GM23338 (cell line): ENCODE data around the gene CADPS. TPM values are rescaled to one million over a fixed set of nuclear protein-coding genes. Genes with fewer than 3 reads are reported as not detected.

ENCODE experiments used
- ATAC-seq: fragments of 200-7000 bp; cut with Tn5 transposase; 3 replicates; pipeline ENCODE4 v1.9.1; 2020
- DNase-seq: peaks from one replicate; pipeline ENCODE4 v3.0.0-alpha.2; 2015; ENCODE audit warnings: low spot score
- H2AFZ ChIP-seq: fragments of 200-600 bp; sonication (generic); 2 replicates; pipeline ENCODE4 v1.8.0; 2016; ENCODE audit warnings: antibody characterized with exemption, mild to moderate bottlenecking, moderate library complexity
- H3F3A ChIP-seq: fragments of 200-600 bp; sonication (generic); replicated peaks from 2 replicates; pipeline ENCODE4 v1.8.0; 2017; ENCODE audit warnings: antibody characterized with exemption, mixed run types, low read depth
- H3K27ac ChIP-seq: fragments of 200-600 bp; sonication (generic); 2 replicates; pipeline ENCODE4 v1.6.1; 2016; ENCODE audit warnings: low read depth
- H3K27me3 ChIP-seq: fragments of 200-600 bp; sonication (generic); 2 replicates; pipeline ENCODE4 v1.8.0; 2016; ENCODE audit warnings: mild to moderate bottlenecking, mixed run types, moderate library complexity; ENCODE audit not compliant: insufficient read depth
- H3K36me3 ChIP-seq: fragments of 200-600 bp; sonication (generic); 2 replicates; pipeline ENCODE4 v1.8.0; 2016; ENCODE audit warnings: mild to moderate bottlenecking; ENCODE audit not compliant: insufficient read depth
- H3K4me1 ChIP-seq: fragments of 200-600 bp; sonication (generic); 2 replicates; pipeline ENCODE4 v1.8.0; 2016; ENCODE audit warnings: mild to moderate bottlenecking, moderate library complexity; ENCODE audit not compliant: insufficient read depth
- H3K4me2 ChIP-seq: fragments of 200-600 bp; sonication (generic); 2 replicates; pipeline ENCODE4 v1.7.1; 2017; ENCODE audit warnings: mixed run types
- H3K4me3 ChIP-seq: fragments of 200-600 bp; sonication (generic); 2 replicates; pipeline ENCODE4 v1.6.1; 2016; ENCODE audit warnings: mixed run types
- H3K79me2 ChIP-seq: fragments of 200-600 bp; sonication (generic); replicated peaks from 2 replicates; pipeline ENCODE4 v1.8.0; 2017; ENCODE audit warnings: mild to moderate bottlenecking; ENCODE audit not compliant: insufficient read depth
- H3K9me2 ChIP-seq: fragments of 200-600 bp; sonication (generic); 2 replicates; pipeline ENCODE4 v1.8.0; 2017; ENCODE audit not compliant: insufficient read depth
- H4K20me1 ChIP-seq: fragments of 200-600 bp; sonication (generic); replicated peaks from 2 replicates; pipeline ENCODE4 v1.8.0; 2017; ENCODE audit warnings: mild to moderate bottlenecking; ENCODE audit not compliant: insufficient read depth
- H3K27ac Mint-ChIP-seq: 2 replicates; pipeline ENCODE4 v1.8.0; 2020; ENCODE audit warnings: inconsistent platforms, mild to moderate bottlenecking, moderate library complexity, mixed read lengths
- H3K27me3 Mint-ChIP-seq: 3 replicates; pipeline ENCODE4 v1.8.0; 2022; ENCODE audit warnings: low read depth, mild to moderate bottlenecking, moderate library complexity, mixed read lengths, inconsistent platforms; ENCODE audit not compliant: insufficient read depth, poor library complexity
- H3K36me3 Mint-ChIP-seq: 3 replicates; pipeline ENCODE4 v1.8.0; 2021; ENCODE audit warnings: low read depth, mild to moderate bottlenecking, inconsistent platforms, moderate library complexity, mixed read lengths
- H3K4me1 Mint-ChIP-seq: 3 replicates; pipeline ENCODE4 v1.8.0; 2020; ENCODE audit warnings: mild to moderate bottlenecking, inconsistent platforms, mixed read lengths
- H3K4me3 Mint-ChIP-seq: 3 replicates; pipeline ENCODE4 v1.8.0; 2021; ENCODE audit warnings: moderate library complexity, mild to moderate bottlenecking, inconsistent platforms, mixed read lengths
- H3K9me3 Mint-ChIP-seq: 3 replicates; pipeline ENCODE4 v1.8.0; 2020; ENCODE audit warnings: moderate library complexity, mild to moderate bottlenecking, inconsistent platforms, mixed read lengths
- CREB1 ChIP-seq: fragments of 250-450 bp; sonication (Bioruptor Pico); IDR thresholded peaks from 2 replicates; pipeline ENCODE4 v1.5.0; 2020; ENCODE audit warnings: low read depth, mild to moderate bottlenecking, moderate library complexity
- CTCF ChIP-seq, 2 experiments: fragments of 200-600 bp in 1 of 2; sonication (generic) in 1 of 2; conservative IDR thresholded peaks; 2 replicates each; pipeline versions ENCODE4 v1.5.1 to v1.6.1; 2016 to 2017; ENCODE audit warnings: antibody characterized with exemption in 2 of 2, low read depth in 2 of 2, mild to moderate bottlenecking in 2 of 2, moderate library complexity in 1 of 2
- JUNB ChIP-seq: IDR thresholded peaks from one replicate; pipeline ENCODE4 v1.6.1; 2016; ENCODE audit warnings: antibody characterized with exemption; ENCODE audit not compliant: unreplicated experiment
- NANOG ChIP-seq: IDR thresholded peaks from 2 replicates; pipeline ENCODE4 v1.6.1; 2016; ENCODE audit warnings: antibody characterized with exemption, borderline replicate concordance
- POLR2AphosphoS5 ChIP-seq: IDR thresholded peaks from 2 replicates; pipeline ENCODE4 v1.6.1; 2016; ENCODE audit warnings: antibody characterized with exemption, low read depth
- ZNF331 ChIP-seq: fragments of 250-450 bp; sonication (Bioruptor Pico); IDR thresholded peaks from 2 replicates; pipeline ENCODE4 v1.5.0; 2020; ENCODE audit warnings: low read depth, mild to moderate bottlenecking, moderate library complexity
- ZNF462 ChIP-seq: fragments of 250-450 bp; sonication (Bioruptor Pico); IDR thresholded peaks from 2 replicates; pipeline ENCODE4 v1.5.0; 2020; ENCODE audit warnings: mild to moderate bottlenecking, moderate library complexity
- polyA plus RNA-seq: library from polyadenylated mRNA; unstranded; fragments of >200 nt; fragmentation: Nextera tagmentation; extraction: Ambion mirVana; gene quantifications from 2 replicates; pipeline ENCODE4 v1.2.1, GENCODE V29; 2016
- total RNA-seq: library from RNA; depleted of rRNA; stranded (reverse); fragments of >200 nt; shearing (Covaris generic); gene quantifications from 2 replicates; pipeline ENCODE4 v1.2.3, GENCODE V29; 2014
- TF ChIP-seq, protein P1 (sequence below): IDR thresholded peaks from one replicate; pipeline ENCODE4 v1.6.1; 2018; ENCODE audit warnings: antibody characterized with exemption; ENCODE audit not compliant: unreplicated experiment

The CADPS gene
- total and polyA plus RNA-seq, 2 experiments from 2014 or later = 14.7 to 22.0 TPM

DNA sequence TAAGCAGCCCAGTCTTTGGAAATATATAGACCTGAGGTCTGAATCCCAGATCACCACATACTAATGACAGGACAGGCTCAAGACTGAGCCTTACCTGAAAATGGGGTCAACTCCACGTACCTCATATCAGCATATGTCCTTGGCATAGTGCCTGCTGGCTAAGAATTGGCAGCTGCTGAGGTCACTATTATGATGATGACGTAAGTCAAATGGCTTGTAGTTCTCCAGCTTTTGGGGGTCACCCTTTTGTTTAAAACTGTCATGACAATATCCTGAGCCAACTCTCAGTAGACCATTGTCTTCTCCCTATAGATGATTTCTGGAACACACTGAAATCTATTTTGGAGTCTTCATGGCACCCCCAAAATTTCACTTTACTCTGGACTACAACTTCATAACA, 16.8 kb upstream of the CADPS start:
- Histone ChIP-seq H3F3A (no peaks in the 10 kb centered on the region), H3K4me2 (no peak overlapping the region), H3K36me3 (0 out of 2 replicates have a peak, but pooled peaks cover 3% of the 10 kb centered on the region), H3K9me2 (peaks cover 6% of the 10 kb centered on the region; the same call in 1 of the 2 replicates), H3K27ac (no peak overlapping the region), H3K27me3 (no peaks in the 10 kb centered on the region), H4K20me1 (no peaks in the 10 kb centered on the region), H3K4me3 (no peak overlapping the region), H3K4me1 (peaks cover 16% of the 10 kb centered on the region), H2AFZ (no peak overlapping the region), H3K79me2 (no peaks in the 10 kb centered on the region)
- Mint-ChIP-seq H3K4me3 (no peak overlapping the region), H3K4me1 (peaks cover 13% of the 10 kb centered on the region; the same call in 2 of the 3 replicates), H3K36me3 (peaks cover 3% of the 10 kb centered on the region; the same call in 2 of the 3 replicates), H3K27ac (no peak overlapping the region), H3K27me3 (peaks cover 6% of the 10 kb centered on the region), H3K9me3 (peaks cover 7% of the 10 kb centered on the region; the same call in 1 of the 3 replicates)
- TF ChIP-seq CREB1 (CRISPR knock-in tag) (no peak), ZNF331 (CRISPR knock-in tag) (no peak), POLR2AphosphoS5 (no peak), ZNF462 (no peak), NANOG (no peak), CTCF (conservative IDR thresholded peaks at IDR 0.05; ENCODE audit: low read depth in 2 of 2) (no peak), JUNB (no peak)
- TF ChIP-seq, protein P1, sequence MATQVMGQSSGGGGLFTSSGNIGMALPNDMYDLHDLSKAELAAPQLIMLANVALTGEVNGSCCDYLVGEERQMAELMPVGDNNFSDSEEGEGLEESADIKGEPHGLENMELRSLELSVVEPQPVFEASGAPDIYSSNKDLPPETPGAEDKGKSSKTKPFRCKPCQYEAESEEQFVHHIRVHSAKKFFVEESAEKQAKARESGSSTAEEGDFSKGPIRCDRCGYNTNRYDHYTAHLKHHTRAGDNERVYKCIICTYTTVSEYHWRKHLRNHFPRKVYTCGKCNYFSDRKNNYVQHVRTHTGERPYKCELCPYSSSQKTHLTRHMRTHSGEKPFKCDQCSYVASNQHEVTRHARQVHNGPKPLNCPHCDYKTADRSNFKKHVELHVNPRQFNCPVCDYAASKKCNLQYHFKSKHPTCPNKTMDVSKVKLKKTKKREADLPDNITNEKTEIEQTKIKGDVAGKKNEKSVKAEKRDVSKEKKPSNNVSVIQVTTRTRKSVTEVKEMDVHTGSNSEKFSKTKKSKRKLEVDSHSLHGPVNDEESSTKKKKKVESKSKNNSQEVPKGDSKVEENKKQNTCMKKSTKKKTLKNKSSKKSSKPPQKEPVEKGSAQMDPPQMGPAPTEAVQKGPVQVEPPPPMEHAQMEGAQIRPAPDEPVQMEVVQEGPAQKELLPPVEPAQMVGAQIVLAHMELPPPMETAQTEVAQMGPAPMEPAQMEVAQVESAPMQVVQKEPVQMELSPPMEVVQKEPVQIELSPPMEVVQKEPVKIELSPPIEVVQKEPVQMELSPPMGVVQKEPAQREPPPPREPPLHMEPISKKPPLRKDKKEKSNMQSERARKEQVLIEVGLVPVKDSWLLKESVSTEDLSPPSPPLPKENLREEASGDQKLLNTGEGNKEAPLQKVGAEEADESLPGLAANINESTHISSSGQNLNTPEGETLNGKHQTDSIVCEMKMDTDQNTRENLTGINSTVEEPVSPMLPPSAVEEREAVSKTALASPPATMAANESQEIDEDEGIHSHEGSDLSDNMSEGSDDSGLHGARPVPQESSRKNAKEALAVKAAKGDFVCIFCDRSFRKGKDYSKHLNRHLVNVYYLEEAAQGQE = no peak
- no peak for DNase-seq
- ATAC-seq = no peak
